ENCODE results near the gene RASSF5.

Gene RASSF5

DNA sequence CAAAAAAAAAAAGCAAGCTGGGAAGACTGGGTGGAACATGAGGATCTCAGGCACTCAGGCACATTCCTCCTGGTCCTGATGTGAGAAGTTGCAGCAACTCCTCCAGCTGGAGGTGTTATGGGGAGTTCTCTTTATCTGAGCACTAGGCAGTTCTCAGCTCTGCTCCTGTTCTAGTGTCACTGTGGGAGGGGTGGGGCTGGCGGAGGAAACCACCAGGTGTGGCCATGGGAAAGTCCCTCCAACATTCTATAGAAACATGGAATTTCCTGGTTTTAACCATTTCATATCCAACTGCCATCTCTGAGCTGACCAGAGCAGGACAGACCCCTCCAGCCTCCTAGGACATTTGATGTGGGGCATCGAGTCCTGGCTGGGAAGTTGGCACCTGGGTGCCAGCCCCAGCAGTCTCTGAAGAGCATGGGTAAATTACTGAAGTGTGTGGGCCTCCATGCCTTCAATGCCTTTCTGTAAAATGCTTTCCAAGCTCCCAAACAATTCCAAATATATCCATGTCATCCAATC, 37.9 kb upstream of the RASSF5 start:
- Histone ChIP-seq H3K27me3 (peaks cover 53% of the 10 kb centered on the region), H3K36me3 (no peaks in the 10 kb centered on the region), H3K9me3 (no peaks in the 10 kb centered on the region), H3K4me3 (ENCODE audit: low read depth, low read length) (no peak overlapping the region), H3K4me1 (no peaks in the 10 kb centered on the region)
- DNase-seq = no peak
- TF ChIP-seq, protein P1, sequence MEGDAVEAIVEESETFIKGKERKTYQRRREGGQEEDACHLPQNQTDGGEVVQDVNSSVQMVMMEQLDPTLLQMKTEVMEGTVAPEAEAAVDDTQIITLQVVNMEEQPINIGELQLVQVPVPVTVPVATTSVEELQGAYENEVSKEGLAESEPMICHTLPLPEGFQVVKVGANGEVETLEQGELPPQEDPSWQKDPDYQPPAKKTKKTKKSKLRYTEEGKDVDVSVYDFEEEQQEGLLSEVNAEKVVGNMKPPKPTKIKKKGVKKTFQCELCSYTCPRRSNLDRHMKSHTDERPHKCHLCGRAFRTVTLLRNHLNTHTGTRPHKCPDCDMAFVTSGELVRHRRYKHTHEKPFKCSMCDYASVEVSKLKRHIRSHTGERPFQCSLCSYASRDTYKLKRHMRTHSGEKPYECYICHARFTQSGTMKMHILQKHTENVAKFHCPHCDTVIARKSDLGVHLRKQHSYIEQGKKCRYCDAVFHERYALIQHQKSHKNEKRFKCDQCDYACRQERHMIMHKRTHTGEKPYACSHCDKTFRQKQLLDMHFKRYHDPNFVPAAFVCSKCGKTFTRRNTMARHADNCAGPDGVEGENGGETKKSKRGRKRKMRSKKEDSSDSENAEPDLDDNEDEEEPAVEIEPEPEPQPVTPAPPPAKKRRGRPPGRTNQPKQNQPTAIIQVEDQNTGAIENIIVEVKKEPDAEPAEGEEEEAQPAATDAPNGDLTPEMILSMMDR (IDR thresholded peaks at IDR 0.05; ENCODE audit: low read depth, low read length) = no peak

DNA sequence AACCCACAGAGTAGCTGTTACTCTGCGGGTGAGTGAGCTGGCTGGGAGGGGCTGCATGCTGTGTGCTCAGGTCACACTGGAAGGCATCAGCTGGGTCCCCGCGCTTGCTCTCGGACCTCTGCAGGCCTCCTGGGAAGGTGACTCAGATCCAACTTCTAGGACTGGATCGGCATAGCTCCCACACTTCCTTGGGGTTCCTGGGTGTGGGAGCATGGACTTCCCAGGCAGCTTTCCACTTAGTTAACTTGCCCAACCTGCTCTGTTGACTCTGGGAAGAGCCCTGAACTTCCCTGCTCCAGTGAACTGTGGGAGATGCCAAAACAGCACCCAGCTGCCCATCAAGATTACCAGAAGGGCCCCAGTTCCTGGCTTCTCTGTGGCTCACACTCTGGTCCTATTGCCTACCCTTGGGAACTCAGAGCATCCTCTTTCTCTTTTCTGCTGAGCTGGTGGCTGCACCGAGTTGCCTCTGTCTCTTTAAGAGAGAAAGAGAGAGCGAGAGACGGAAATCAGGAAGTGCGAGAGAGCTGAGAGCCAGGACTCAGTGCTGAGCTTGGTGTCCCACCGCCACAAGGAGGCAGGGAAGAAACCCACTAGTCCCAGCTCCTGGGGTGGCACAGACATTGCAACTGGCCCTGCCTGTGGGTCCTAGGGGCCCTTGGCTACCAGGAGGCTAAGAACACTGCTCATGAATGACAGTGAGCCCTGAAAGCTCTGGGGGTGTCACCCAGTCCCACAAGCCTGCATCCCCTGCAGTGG, 37.2 kb upstream of the RASSF5 start, which contains the start of gene IKBKE:
TSS of gene IKBKE (plus strand) at position 544 of the 759 bp plus-strand sequence. CDS start 2,752 bp downstream, outside the sequence.
- no peaks in the 10 kb centered on the region for H3K9me3 ChIP-seq
- no peaks in the 10 kb centered on the region for H3K4me1 ChIP-seq
- H3K4me3 ChIP-seq (ENCODE audit: low read depth, low read length) = no peak within 1 kb of the TSS
- H3K36me3 ChIP-seq = no peaks in the 10 kb centered on the region
- TF ChIP-seq, protein P1 (IDR thresholded peaks at IDR 0.05; ENCODE audit: low read depth, low read length) = no peak
- H3K27me3 ChIP-seq = peaks cover 53% of the 10 kb centered on the region
- no peak for DNase-seq

DNA sequence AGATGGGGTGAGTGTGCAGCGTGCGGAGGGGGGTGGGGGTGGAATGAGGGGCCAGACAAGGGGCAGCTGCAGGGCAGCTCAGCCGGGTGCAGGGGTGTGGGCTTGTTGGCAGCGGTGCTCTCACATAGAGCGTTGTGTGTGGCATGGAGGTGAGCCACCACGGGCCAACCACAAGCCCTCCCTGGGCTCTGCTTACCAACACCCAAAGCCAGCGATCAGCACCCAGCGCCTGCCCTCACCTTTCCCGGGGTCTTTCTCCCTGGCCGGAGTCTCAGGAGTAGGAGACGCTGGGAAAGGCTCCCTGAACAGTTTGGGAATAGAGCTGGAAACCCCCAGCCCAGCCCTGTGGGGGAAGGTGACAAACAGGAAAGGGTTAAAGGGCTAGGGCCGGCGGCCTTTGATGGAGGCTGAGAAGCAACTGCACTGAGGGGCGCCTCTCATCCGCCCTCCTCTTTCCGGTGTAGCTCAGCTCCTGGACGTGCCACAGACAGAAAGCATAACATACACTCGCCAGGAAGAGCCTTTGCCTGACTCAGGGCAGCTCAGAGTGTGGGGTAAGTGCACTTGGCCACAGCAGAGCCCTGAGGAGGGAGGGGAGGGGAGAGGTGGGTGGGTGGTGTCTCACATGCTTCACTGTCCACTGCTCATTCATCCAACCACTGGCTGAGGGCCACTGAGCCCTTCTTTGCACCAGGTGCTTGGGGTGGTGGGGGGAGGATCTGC, 36.5 kb upstream of the RASSF5 start:
- no peaks in the 10 kb centered on the region for H3K4me1 ChIP-seq
- H3K36me3 ChIP-seq = no peaks in the 10 kb centered on the region
- H3K4me3 ChIP-seq (ENCODE audit: low read depth, low read length) = no peak overlapping the region
- no peaks in the 10 kb centered on the region for H3K9me3 ChIP-seq
- no peak for DNase-seq
- peaks cover 56% of the 10 kb centered on the region for H3K27me3 ChIP-seq
- TF ChIP-seq, protein P1 (IDR thresholded peaks at IDR 0.05; ENCODE audit: low read depth, low read length) = no peak

DNA sequence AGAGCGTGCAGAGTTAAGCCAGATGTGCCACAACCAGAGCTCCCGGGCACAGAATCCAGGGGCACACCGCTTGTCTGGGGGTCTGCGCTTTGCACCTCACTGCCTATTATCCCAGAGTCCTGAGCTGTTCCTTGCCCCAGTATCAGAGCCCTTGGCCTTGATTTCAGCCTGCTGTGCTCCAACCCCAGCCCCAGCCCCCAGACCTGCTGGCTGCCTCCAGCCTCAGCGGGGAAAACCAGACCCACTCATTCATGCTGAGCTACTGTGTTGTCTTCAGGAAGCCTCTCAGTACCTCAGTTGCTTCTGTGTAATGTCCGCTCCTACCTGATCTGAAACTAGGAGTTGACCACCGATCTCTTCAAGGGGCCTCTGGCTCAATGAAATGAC, 35.9 kb upstream of the RASSF5 start:
- H3K27me3 ChIP-seq = peaks cover 58% of the 10 kb centered on the region
- H3K9me3 ChIP-seq = no peaks in the 10 kb centered on the region
- no peak for DNase-seq
- H3K4me1 ChIP-seq = no peaks in the 10 kb centered on the region
- H3K36me3 ChIP-seq = no peaks in the 10 kb centered on the region
- TF ChIP-seq, protein P1 (IDR thresholded peaks at IDR 0.05; ENCODE audit: low read depth, low read length) = no peak
- H3K4me3 ChIP-seq (ENCODE audit: low read depth, low read length) = no peak overlapping the region

DNA sequence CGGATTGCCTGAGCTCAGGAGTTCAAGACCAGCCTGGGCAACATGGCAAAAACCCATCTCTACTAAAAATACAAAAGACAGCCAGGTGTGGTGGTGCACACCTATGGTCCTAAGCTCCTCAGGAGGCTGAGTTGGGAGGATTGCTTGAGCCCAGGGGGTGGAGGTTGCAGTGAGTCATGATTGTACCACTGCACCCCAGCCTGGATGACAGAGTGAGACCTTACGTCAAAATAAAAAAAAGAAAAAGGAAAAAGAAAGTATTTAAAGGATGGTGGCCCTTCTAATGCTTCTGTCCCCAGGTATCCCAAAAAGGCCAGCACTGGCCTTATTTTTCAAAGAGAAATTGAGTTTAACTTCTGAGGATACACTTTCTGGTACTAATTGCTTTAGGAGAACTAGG, 35.3 kb upstream of the RASSF5 start:
- no peaks in the 10 kb centered on the region for H3K36me3 ChIP-seq
- H3K4me1 ChIP-seq = no peaks in the 10 kb centered on the region
- H3K9me3 ChIP-seq = no peaks in the 10 kb centered on the region
- TF ChIP-seq, protein P1 (IDR thresholded peaks at IDR 0.05; ENCODE audit: low read depth, low read length) = no peak
- no peak for DNase-seq
- H3K27me3 ChIP-seq = peaks cover 61% of the 10 kb centered on the region
- H3K4me3 ChIP-seq (ENCODE audit: low read depth, low read length) = no peak overlapping the region

DNA sequence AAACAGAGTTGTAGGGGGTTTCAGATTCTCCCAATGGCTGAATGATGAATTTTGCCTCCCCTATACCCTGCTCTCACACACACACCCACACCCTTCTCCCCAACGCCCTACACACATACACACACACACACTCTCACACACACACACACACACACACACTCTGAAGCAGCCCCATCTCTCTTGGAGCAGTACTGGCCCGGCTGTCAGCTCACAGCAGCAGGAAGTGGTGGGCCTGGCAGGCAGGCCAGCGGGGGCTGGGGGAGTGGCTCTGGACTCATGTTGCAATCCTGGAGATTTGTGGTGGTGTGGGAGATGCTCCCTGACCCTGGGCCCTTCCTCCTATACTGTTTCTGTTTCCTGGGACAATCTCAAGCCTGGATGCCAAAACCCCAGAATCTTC, 34.9 kb upstream of the RASSF5 start:
- no peak overlapping the region for H3K4me3 ChIP-seq (ENCODE audit: low read depth, low read length)
- H3K4me1 ChIP-seq = no peaks in the 10 kb centered on the region
- no peak for DNase-seq

More for the DNA sequence above, 34.9 kb upstream of the RASSF5 start:
- Histone ChIP-seq H3K36me3 (no peaks in the 10 kb centered on the region), H3K27me3 (peaks cover 61% of the 10 kb centered on the region), H3K9me3 (no peaks in the 10 kb centered on the region)
- TF ChIP-seq, protein P1 (IDR thresholded peaks at IDR 0.05; ENCODE audit: low read depth, low read length) = no peak
